Aorta (tissue), 5 donors: ENCODE results near the gene NFKB1. TPM values are rescaled to one million over a fixed set of nuclear protein-coding genes. Genes with fewer than 3 reads are reported as not detected.

Source experiments
- ATAC-seq: fragments of 200-7000 bp; cut with Tn5 transposase; one replicate; pipeline ENCODE4 v1.9.1; 2022; ENCODE audit warnings: moderate library complexity; ENCODE audit not compliant: low FRiP score
- DNase-seq, 2 donors: peaks; one replicate each; pipeline ENCODE4 v3.0.0-alpha.2; 2020
- H3K27ac ChIP-seq, 2 donors: one replicate each; pipeline ENCODE4 v1.5.1; 2013; ENCODE audit warnings: low read length in 2 of 2, mild to moderate bottlenecking in 2 of 2, moderate library complexity in 2 of 2, control low read depth in 1 of 2, inconsistent platforms in 1 of 2, low read depth in 1 of 2
- H3K27me3 ChIP-seq, 2 donors: one replicate each; pipeline ENCODE4 v1.6.1; 2013; ENCODE audit warnings: control low read depth in 1 of 2, low read length in 1 of 2, mild to moderate bottlenecking in 1 of 2, moderate library complexity in 1 of 2; ENCODE audit not compliant: insufficient read depth in 2 of 2, control insufficient read depth in 1 of 2
- H3K36me3 ChIP-seq, 2 donors: one replicate each; pipeline ENCODE4 v1.6.1; 2013; ENCODE audit warnings: control low read depth in 1 of 2, low read length in 1 of 2, mild to moderate bottlenecking in 1 of 2; ENCODE audit not compliant: insufficient read depth in 2 of 2, control insufficient read depth in 1 of 2
- H3K4me1 ChIP-seq, 2 donors: one replicate each; pipeline ENCODE4 v1.6.1; 2013; ENCODE audit warnings: low read length in 2 of 2, control low read depth in 1 of 2, mild to moderate bottlenecking in 1 of 2, moderate library complexity in 1 of 2; ENCODE audit not compliant: insufficient read depth in 2 of 2, control insufficient read depth in 1 of 2
- H3K4me3 ChIP-seq, 2 donors: one replicate each; pipeline ENCODE4 v1.5.1; 2013; ENCODE audit warnings: low read length in 2 of 2, control low read depth in 1 of 2, mild to moderate bottlenecking in 1 of 2
- H3K9me3 ChIP-seq: one replicate; pipeline ENCODE4 v1.6.1; 2013; ENCODE audit warnings: mild to moderate bottlenecking, low read length; ENCODE audit not compliant: control insufficient read depth
- WGBS, 2 donors: extraction: QIAGEN DNeasy Blood & Tissue Kit; methylation state at CpG; one replicate each; pipeline ENCODE4 v1.1.7; 2013; 5-methylcytosine and 5-hydroxymethylcytosine counted together
- intact Hi-C, 2 donors: fragments of 100-400 bp; cut with DNase I; formaldehyde crosslinking; loops; one replicate each; pipeline versions ENCODE4 v1.14.2 to v1.15.0; 2022
- polyA plus RNA-seq, 2 donors: library from polyadenylated mRNA; stranded (reverse); fragments of 200-250 nt; gene quantifications; one replicate each; pipeline ENCODE4 v1.2.3, GENCODE V29; 2013
- total RNA-seq, 2 donors: library from RNA; stranded (reverse); fragmentation: NEBNext Ultra II Directional; extraction: Animal tissue kit (Norgen Biotek cat#: 25700); gene quantifications; one replicate each; pipeline ENCODE4 v1.2.1, GENCODE V29; 2021
- donor health status: healthy with polysubstance abuse.
- donor health status: Bipolar disorder and iron deficiency.
- donor health status: DM: no; HTN: no; CAD: no.
- donor health status: DM: no; HTN: no; CAD: no.
- donor health status: DM: yes; HTN: yes; CAD: no.

Gene NFKB1
- total and polyA plus RNA-seq, 4 donors, result 10.9 to 48.4 (median 26.0) TPM

DNA sequence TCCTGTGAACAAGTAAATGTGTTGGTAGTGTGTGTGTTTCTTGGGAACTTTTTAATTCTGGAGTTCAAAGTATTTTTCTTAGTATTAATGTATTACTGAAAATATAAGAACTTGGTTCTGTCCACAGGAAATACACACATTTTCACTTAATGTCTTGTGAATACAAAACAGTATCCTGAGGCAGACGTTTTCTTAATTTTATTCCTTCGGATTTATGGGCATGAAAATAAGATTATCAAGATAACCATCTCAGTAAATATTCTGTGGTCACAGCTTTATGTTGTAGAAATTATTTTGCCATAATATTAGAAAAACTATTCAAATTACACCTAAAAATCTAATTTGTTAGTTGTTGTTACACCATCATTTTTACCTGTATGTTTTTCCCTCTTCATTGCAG lies 29.8 kb downstream of the NFKB1 start:
- H3K27ac ChIP-seq, result no peak overlapping the region
- intact Hi-C loops, result no loop called here
- no peak for ATAC-seq
- H3K27me3 ChIP-seq, result no peaks in the 10 kb centered on the region
- DNase-seq, result no peak
- H3K4me1 ChIP-seq, result no peaks in the 10 kb centered on the region
- no peak overlapping the region for H3K4me3 ChIP-seq
- H3K36me3 ChIP-seq, result no peaks in the 10 kb centered on the region
- H3K9me3 ChIP-seq, result no peaks in the 10 kb centered on the region
- 79 to 81% methylated on average over 2 of the region's 2 CpGs for WGBS, 2 donors

DNA sequence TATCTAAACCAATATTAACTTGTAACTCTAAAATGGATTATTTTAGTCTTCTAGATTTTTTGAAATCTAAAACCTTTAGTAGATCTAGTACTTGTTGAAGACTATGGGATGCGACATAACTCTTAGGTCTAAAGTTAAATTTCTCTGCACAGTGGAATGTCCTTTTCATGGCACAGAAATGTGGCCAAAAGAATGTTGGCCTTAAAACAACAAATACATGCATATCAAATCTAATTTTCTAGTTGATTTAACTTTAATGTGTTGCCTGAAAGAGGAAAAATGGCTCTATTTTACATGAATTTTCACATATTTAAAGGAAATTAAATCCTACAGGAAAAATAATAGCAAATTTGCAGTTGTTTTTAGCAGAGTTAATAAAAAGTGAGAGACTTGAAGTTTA lies 30.3 kb downstream of the NFKB1 start:
- Histone ChIP-seq H3K27me3 (no peaks in the 10 kb centered on the region), H3K4me1 (no peaks in the 10 kb centered on the region), H3K36me3 (no peaks in the 10 kb centered on the region), H3K4me3 (no peak overlapping the region), H3K27ac (no peak overlapping the region), H3K9me3 (no peaks in the 10 kb centered on the region)
- ATAC-seq (no peak), DNase-seq (no peak)
- WGBS, 2 donors, result 91 to 97% methylated on average over 1 of the region's 1 CpG
- intact Hi-C loops, result no loop called here

DNA sequence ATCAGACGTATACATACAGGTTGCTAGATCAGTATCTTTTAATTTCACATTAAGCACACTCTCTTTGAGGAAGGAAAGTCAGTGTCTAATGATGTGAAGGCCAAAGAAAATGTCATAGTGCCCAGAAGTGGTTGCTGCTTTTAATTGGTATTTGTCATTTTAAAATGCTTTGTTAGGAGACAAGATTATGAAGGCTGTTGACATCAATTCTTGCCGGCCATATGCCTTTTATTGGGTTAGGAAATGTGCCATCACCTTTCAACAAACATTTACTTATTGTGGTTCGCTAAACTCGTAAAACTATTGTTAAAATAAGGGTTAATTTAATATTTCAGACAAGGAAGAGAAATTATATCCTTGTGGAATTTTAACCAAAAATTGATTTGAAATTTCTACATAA lies 32.2 kb downstream of the NFKB1 start:
- no peak for ATAC-seq

DNA sequence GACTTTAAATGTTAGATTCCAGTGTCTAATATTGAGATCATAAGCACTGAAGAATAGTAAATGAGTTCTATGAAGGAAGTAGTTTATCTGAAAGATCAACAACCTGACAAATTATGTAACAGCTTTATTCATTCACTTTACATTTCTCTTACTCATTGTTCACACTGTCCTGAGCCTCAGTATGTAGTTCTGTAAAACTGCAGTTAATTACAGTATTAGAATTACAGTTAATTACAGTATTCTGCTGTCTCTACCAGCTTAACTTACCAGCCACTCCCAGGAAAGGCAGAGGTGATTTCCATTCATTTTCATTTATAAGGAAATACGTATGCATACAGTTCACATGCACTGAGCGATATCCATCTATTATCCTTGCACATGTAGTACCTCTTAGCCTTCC lies 32.7 kb downstream of the NFKB1 start:
- WGBS, 2 donors, result 96% methylated on average over 2 of the region's 2 CpGs
- no peak overlapping the region for H3K27ac ChIP-seq

More for the DNA sequence above, 32.2 kb downstream of the NFKB1 start:
- 92 to 98% methylated on average over 4 of the region's 4 CpGs for WGBS, 2 donors
- Histone ChIP-seq H3K36me3 (no peaks in the 10 kb centered on the region), H3K27me3 (no peaks in the 10 kb centered on the region), H3K4me1 (no peaks in the 10 kb centered on the region), H3K27ac (no peak overlapping the region), H3K9me3 (no peaks in the 10 kb centered on the region), H3K4me3 (no peak overlapping the region)
- no peak for DNase-seq
- intact Hi-C loops, result no loop called here

DNA sequence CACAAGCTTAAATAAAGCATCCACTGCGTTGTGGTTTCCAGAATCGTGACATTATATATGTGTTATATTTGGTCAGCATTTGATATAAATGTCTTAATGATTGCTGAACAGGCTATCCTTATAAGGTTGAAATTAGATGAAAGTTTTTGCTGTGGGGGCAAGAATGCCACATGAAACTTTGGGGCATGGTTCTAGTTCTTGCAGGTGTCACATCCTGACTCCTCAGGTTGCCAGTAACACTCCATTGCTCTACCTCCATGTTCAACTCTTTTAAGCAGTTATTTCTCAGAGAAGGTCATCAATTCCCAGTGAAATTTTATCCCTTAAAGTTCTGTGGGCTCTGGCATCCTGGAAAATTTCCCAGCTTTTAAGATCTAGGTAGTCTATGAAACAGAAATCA lies 33.7 kb downstream of the NFKB1 start:
- 88 to 90% methylated on average over 2 of the region's 2 CpGs for WGBS, 2 donors
- ATAC-seq, result no peak
- Histone ChIP-seq H3K9me3 (no peaks in the 10 kb centered on the region), H3K4me3 (no peak overlapping the region), H3K27ac (no peak overlapping the region), H3K4me1 (no peaks in the 10 kb centered on the region), H3K27me3 (no peaks in the 10 kb centered on the region), H3K36me3 (no peaks in the 10 kb centered on the region)
- DNase-seq, result no peak
- intact Hi-C loops, result no loop called here

More for the DNA sequence above, 32.7 kb downstream of the NFKB1 start:
- no peaks in the 10 kb centered on the region for H3K9me3 ChIP-seq
- H3K36me3 ChIP-seq, result no peaks in the 10 kb centered on the region
- intact Hi-C loops, result no loop called here
- no peak overlapping the region for H3K4me3 ChIP-seq
- H3K27me3 ChIP-seq, result no peaks in the 10 kb centered on the region
- no peaks in the 10 kb centered on the region for H3K4me1 ChIP-seq
- ATAC-seq (no peak), DNase-seq (no peak)

DNA sequence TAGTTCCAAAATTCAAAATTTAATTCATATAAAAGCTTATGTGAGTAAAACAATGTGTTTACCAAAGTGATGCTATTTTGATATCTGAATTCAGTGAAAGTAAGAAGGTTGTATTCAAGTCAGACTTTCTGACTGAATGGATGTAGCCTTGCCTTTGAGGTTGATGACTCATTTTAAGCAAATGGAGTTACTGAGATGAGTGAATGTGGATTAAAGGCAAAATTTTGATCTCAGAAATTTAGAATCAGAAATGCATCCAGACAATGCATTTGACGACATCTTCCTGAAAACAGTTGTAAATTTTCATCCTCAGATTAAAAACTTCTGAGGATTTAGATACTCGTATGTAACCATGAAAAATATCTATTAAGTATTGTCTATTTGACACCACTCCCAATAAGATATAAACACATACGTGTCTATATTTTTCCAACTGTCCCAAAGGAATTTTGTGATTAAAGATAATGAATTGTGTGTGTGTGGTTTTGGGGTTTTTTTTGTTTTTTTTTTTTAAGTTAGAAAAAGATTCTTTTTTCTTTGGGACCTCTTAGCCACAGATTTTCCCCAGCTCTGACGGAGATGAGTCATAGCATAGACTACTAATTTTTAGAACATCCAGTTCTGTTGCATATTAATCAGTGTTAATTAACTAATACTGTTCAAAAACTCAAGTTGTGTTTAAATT lies 34.4 kb downstream of the NFKB1 start:
- Histone ChIP-seq H3K27me3 (no peaks in the 10 kb centered on the region), H3K36me3 (no peaks in the 10 kb centered on the region), H3K27ac (no peak overlapping the region), H3K9me3 (no peaks in the 10 kb centered on the region), H3K4me1 (no peaks in the 10 kb centered on the region), H3K4me3 (no peak overlapping the region)
- DNase-seq (no peak), ATAC-seq (no peak)
- 89 to 92% methylated on average over 4 of the region's 4 CpGs for WGBS, 2 donors
- intact Hi-C loops, result no loop called here

DNA sequence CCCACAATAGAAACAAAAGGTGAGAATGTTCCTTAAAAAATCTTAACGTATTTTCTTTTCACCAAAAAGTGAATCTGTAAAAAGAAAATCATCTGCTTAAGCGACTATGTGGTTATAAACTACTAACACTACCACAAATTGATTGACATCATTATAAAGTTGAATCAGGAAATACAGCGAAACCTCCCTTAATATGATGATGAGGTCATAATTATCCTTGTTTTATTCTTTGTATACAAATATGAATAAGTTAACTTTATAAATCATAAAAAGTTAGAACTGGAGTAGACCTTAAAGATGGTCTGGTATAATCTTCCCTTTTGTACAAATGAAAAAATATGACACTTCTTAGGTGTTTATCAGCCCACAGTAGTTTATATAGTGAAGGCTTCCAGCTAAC lies 35.6 kb downstream of the NFKB1 start:
- no peak overlapping the region for H3K4me3 ChIP-seq
- DNase-seq (no peak), ATAC-seq (no peak)
- intact Hi-C loops, result no loop called here
- no peaks in the 10 kb centered on the region for H3K9me3 ChIP-seq
- no peaks in the 10 kb centered on the region for H3K27me3 ChIP-seq
- H3K4me1 ChIP-seq, result no peaks in the 10 kb centered on the region
- no peak overlapping the region for H3K27ac ChIP-seq
- WGBS, 2 donors, result 91 to 92% methylated on average over 3 of the region's 3 CpGs
- H3K36me3 ChIP-seq, result peaks cover 2 to 4% of the 10 kb centered on the region in 2 donors

DNA sequence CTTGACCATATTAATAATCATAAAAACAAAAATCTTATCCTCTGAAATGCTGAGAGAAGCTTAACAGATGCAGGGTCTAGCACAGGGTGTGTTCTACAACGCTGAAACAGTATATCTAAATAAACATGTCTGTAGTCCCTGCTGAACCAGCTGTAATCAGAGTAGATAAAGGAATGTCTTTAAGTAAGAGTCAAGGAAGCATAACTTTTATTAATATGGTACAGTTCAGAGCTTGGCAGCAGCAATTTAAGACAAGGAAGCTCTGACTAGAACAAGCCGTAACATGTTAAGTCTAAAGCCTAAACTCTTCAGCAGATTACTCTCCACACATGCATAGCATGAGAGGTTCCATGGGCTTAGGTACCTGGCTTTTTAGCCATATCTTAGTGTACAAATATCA lies 36.1 kb downstream of the NFKB1 start:
- H3K9me3 ChIP-seq, result no peaks in the 10 kb centered on the region
- no peak overlapping the region for H3K4me3 ChIP-seq
- H3K27me3 ChIP-seq, result no peaks in the 10 kb centered on the region
- intact Hi-C loops, result no loop called here
- DNase-seq (no peak), ATAC-seq (no peak)
- no peaks in the 10 kb centered on the region for H3K4me1 ChIP-seq
- H3K36me3 ChIP-seq, result peaks cover 2 to 4% of the 10 kb centered on the region in 2 donors
- no peak overlapping the region for H3K27ac ChIP-seq
- 70 to 71% methylated on average over 2 of the region's 2 CpGs for WGBS, 2 donors

DNA sequence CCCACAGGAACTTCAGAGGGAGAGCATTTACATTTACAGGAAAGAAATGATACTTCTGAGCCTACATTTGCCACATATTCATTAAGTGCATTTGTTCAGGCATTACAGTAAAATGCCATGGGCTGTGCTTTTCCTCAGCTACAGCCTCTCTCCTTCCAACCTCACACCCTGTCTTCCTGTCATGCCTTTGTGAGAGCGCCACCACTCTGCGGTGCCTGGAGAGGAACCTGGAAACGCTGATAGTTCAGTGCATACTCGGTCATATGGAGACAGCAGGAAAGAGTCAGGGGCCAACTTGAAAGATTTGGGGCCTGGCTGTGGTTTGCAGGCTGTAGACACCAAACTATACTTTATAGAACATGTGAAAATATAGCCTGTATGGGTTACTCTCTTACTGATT lies 40.5 kb downstream of the NFKB1 start:
- WGBS, 2 donors, result 55 to 66% methylated on average over 4 of the region's 4 CpGs
- no peak for ATAC-seq
- Histone ChIP-seq H3K36me3 (peaks cover 4% of the 10 kb centered on the region in 2 donors), H3K9me3 (no peaks in the 10 kb centered on the region), H3K4me3 (no peak overlapping the region), H3K27me3 (no peaks in the 10 kb centered on the region), H3K27ac (no peak overlapping the region), H3K4me1 (no peaks in the 10 kb centered on the region)
- intact Hi-C loops, result no loop called here
- DNase-seq, result no peak
